HG03135 (cell line): ENCODE results near the gene PAH.
"Not testable (repeated sequence)": the region's sequence is repeated elsewhere in the genome, so short reads cannot be mapped to it uniquely, and the experiment has no call there.

Experiments
- ATAC-seq: cut with Tn5 transposase; IDR thresholded peaks from one replicate; pipeline ENCODE4 v1.9.1; 2021; ENCODE audit warnings: mild to moderate bottlenecking, moderate library complexity; ENCODE audit not compliant: unreplicated experiment

The PAH gene

DNA sequence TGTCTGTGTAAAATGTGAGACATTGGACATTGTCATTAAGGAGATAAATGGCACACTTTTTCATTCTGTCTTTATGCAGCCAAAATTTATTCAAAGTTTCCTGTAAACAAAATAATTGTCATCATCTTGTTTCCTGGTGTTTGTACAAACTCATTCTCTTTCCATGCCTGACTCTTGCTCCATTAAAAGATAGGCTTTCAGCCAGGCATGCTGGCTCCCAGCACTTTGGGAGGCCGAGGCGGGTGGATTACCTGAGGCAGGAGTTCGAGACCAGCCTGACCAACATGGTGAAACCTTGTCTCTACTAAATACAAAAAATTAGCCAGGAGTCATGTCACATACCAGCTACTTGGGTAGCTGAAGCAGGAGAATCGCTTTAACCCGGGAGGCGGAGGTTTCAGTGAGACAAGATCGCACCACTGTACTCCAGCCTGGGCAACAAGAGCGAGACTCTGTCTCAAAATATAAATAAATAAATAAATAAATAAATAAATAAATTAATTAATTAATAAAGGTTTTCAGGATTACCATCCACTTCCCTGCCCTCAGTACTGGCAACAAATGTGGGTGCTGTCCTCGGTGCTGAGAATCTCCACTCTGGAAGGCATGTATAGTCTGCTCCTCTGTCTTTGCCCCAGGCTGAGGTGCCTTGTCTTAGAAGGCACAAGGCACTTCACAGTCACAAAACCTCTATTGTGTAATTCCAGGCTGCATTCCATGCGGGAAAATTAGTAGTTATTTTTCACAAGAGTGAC, 83.2 kb downstream of the PAH start:
- ATAC-seq = no peak

- not testable (repeated sequence) for ATAC-seq
Observed at GRCh38 chr12:102832826-102833225, 84.2 kb downstream of the PAH start.

DNA sequence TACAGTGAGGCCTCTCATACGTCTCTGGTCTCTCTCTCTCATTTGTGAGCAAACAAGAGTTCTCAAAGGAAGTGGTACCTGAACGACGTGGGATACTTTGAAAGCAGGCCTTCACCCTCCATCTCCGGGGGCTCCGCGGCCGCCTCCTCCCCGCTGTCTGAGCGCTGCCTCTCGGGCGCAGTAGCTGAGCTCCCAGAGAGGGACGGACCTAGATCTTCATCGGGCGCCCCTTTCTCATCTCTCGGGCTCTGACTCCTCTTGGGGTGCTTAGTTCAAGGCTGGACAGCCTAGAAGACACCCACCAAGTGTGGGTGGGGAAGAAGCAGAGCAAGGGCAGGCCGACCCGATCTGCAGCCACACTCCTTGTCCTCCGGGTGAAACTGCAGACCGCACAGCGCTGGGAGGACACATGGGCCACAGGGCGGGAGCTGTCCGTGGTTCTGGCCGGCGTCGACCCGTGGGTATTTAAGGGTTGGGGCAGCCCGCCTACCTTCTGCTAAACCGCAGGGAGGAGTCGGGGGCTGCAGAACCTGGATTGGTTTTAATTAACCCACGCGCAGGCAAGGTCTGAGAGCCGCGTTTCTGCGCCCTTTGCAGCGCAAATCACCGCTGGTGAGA, 92.7 kb downstream of the PAH start:
- ATAC-seq = no peak

DNA sequence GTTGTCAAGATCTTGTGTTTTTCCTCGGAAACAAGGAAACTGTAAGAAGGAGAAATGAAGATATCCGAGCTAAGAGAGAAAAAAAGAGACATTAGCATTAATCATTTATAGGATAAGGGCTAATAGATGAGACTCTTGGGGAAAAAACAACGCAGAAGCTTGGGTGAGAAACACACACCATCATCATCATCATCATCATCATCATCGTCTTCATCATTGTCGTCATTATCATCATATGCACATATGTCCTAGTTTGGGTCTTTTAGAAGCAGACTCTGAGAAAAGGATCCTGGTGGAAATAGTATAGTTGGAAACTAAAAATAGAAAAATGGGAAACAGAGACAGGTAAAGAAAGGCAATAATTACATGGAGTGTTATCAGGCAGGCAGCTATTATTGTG, 95.9 kb downstream of the PAH start:
- ATAC-seq = no peak

- peak; percentile 51 for ATAC-seq
Observed at GRCh38 chr12:102816816-102817434, 100.1 kb downstream of the PAH start.

DNA sequence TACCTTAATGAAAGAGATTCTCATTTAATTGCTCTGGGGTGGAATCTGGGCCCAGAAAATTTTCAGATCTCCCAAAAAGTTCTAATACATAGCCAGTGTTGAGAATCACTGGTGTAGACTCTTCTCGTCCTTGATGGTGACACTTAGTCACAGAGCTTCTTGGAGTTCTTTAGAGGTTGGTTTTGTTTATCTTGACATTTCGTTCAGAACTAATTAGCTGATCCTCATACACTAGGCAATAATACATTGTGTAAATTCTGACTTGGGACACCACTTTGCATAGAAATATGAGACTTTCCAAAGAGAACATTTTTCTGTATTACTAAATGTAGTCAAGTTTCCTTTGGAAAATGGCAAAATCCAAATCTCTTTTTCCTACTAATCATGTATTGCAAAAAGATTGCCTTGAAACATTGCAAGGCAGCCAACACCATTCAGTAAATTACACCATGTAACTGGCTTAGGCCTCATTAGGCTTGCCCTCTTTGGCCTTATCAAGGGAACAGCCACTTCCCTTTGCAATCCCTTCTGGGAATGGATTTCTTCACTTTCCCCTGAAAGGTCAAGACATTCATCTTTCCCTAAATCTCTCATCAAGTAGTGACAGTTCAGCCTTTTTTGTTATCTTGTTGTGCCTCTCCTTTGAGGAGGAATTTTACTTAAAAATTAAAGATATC, 102.2 kb downstream of the PAH start:
- ATAC-seq = no peak

- ATAC-seq = no peak
Observed at GRCh38 chr12:102812344-102812743, 104.7 kb downstream of the PAH start.

GRCh38 chr12:102811110-102811737, 105.8 kb downstream of the PAH start:
- no peak for ATAC-seq

DNA sequence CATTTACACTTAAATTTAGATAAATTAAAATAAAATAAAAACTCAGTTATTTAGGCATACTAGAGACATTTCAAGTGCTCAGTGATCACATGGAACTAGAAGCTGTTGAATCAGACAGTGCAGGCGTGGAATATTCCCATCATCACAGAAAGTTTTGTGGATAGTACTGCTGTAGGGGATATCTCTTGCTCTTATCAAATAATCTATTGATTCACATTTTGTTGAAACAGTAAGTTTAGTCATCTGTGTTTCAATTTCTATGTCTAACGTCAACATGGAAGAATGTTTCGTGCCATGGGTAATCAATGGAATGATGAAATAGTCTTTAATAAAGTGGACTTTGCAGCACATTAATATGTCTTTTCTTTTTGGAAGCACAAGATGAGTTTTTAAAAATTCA, 108.6 kb downstream of the PAH start:
- ATAC-seq = no peak

DNA sequence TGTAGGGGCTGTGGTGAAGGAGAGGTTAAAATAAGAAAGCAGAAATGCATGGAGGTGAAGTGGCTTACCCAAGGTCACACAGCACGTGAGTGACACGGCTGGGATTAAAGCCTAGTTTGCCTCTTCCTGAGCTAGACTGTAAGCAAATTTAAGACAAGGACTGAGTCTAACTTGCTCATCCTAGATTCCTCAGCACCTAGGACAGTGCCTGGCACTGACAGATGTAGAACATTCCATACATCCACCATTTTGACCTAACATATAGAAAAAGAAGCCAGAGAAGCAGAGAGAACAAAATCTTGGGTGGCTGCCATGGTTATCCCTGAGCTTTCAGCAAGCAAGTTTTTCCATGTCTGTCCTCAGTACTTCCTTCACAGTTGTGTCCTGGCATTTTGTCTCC, 110.5 kb downstream of the PAH start:
- no peak for ATAC-seq

GRCh38 chr12:102806110-102806509, 110.9 kb downstream of the PAH start:
- ATAC-seq = no peak

- ATAC-seq = no peak
Observed at GRCh38 chr12:102800565-102800964, 116.5 kb downstream of the PAH start.

DNA sequence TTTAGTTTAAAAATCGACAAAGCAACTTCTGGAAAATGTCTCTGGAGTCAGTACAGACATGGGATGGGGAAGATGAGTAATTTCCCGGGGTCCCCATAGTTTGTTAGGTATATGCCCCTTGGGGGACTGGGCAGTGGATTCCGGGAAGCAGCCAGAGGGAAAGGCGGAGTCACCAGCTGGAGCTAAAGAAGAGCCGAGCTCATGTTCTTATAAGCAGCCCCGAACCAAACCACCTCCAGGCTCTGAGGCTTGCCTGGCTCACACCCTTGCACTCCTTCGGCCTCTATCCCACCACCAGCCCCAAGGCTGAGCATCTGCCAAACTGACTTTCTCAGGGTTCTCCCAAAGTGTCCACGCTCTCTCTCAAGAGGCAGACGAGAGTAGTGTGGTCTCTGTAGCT, 117.8 kb downstream of the PAH start:
- no peak for ATAC-seq

DNA sequence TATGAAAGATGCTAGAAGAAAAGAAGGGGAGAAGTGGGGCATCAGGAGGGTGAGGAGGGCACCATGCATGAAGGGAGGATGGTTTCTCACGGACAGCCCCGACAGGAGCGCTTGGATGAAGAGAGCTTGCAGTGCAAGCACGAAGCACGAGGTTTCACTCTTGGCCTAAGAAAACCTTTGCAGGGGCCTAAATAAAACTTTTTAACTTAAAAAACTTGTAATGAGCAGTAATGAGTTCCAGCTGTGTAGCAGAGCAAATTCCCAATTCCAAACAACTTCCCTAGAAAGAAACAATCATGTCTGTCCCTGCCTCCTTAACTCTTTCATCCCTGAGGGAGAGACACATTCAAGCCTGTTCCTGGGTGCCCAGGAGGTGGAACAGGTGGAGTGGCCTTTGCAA, 119.5 kb downstream of the PAH start:
- no peak for ATAC-seq

DNA sequence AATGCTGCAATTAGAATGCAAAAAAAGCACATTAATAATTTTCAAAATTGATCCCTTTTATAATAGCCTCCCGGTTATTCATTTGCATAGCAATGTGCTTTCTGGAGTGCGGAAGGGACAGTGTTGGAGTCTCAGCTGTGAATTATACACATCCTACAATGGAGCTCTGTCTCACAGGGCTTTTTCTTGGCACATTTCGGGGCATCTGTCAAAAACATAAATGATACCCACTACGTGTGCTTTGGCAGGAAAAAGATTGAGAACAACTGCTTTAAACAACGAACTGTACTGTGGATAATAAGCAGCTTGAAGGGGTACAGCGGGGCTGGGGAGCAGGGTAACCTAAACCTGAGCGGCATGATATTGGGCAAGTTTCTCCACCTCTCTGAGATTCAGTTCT, 123.1 kb downstream of the PAH start:
- ATAC-seq = no peak
